GF-D8 (cell line): ENCODE measurements around the gene SYNPO.

ENCODE experiments used
- DNase-seq: peaks from one replicate; lab custom pipeline; 2025; lab: John Stamatoyannopoulos, UW

SYNPO gene

GRCh38 chr5:150607105-150607504, 33.4 kb upstream of the SYNPO start:
- DNase-seq = no peak

- no peak for DNase-seq
These were observed 32.5 kb upstream of the SYNPO start for GRCh38 chr5:150607991-150608390.

- no peak for DNase-seq
These were observed 31.5 kb upstream of the SYNPO start for GRCh38 chr5:150608991-150609390.

- DNase-seq = no peak
These were observed 30.4 kb upstream of the SYNPO start for GRCh38 chr5:150609843-150610584.

- no peak for DNase-seq
These were observed 29.4 kb upstream of the SYNPO start for GRCh38 chr5:150611026-150611425.

GRCh38 chr5:150612405-150612804, 28.1 kb upstream of the SYNPO start:
- no peak for DNase-seq

- no peak for DNase-seq
These were observed 27.4 kb upstream of the SYNPO start for GRCh38 chr5:150612905-150613670.

- DNase-seq = no peak
These were observed 26.3 kb upstream of the SYNPO start for GRCh38 chr5:150613991-150614660.

GRCh38 chr5:150614661-150615060, 25.8 kb upstream of the SYNPO start:
- DNase-seq = no peak

- DNase-seq = no peak
These were observed 25.2 kb upstream of the SYNPO start for GRCh38 chr5:150615141-150615699.

- DNase-seq = no peak
These were observed 24.4 kb upstream of the SYNPO start for GRCh38 chr5:150616024-150616470.

- no peak for DNase-seq
These were observed 24.0 kb upstream of the SYNPO start for GRCh38 chr5:150616506-150616905.

GRCh38 chr5:150618163-150618562, 22.3 kb upstream of the SYNPO start:
- DNase-seq = no peak

- DNase-seq = no peak
These were observed 21.7 kb upstream of the SYNPO start for GRCh38 chr5:150618588-150619281.

- DNase-seq = no peak
These were observed 20.9 kb upstream of the SYNPO start for GRCh38 chr5:150619359-150620230.

- DNase-seq = no peak
These were observed 19.2 kb upstream of the SYNPO start for GRCh38 chr5:150621301-150621700.

- DNase-seq = no peak
These were observed 18.3 kb upstream of the SYNPO start for GRCh38 chr5:150622157-150622556.

- DNase-seq = no peak
These were observed 17.1 kb upstream of the SYNPO start for GRCh38 chr5:150623152-150623877.

- DNase-seq = no peak
These were observed 16.6 kb upstream of the SYNPO start for GRCh38 chr5:150623878-150624216.
